Mucosa of stomach (tissue), 1 donor: ENCODE results near the gene TGFB3.

Experiments used
- H3K27me3 ChIP-seq: one replicate; pipeline ENCODE4 v1.7.0; 2013; ENCODE audit warnings: mild to moderate bottlenecking, low read length; ENCODE audit not compliant: control insufficient read depth, insufficient read depth
- H3K36me3 ChIP-seq: one replicate; pipeline ENCODE4 v1.7.0; 2013; ENCODE audit warnings: low read length; ENCODE audit not compliant: control insufficient read depth, insufficient read depth
- H3K4me1 ChIP-seq: one replicate; pipeline ENCODE4 v1.7.0; 2013; ENCODE audit warnings: mild to moderate bottlenecking, low read length; ENCODE audit not compliant: control insufficient read depth, insufficient read depth
- H3K4me3 ChIP-seq: one replicate; pipeline ENCODE4 v1.7.0; 2013; ENCODE audit warnings: low read length
- H3K9ac ChIP-seq: one replicate; pipeline ENCODE4 v1.7.0; 2013; ENCODE audit warnings: mild to moderate bottlenecking, low read length, moderate library complexity
- H3K9me3 ChIP-seq: one replicate; pipeline ENCODE4 v1.7.0; 2013; ENCODE audit warnings: mild to moderate bottlenecking, low read length, moderate library complexity; ENCODE audit not compliant: control insufficient read depth
- donor health status: Pancreatic carcinoma.

TGFB3 gene

GRCh38 chr14:75913183-75913582 lies 68.6 kb downstream of the TGFB3 start:
- Histone ChIP-seq H3K9ac (no peak overlapping the region), H3K9me3 (no peaks in the 10 kb centered on the region), H3K36me3 (no peaks in the 10 kb centered on the region)

GRCh38 chr14:75911883-75912282 lies 69.9 kb downstream of the TGFB3 start:
- no peaks in the 10 kb centered on the region for H3K36me3 ChIP-seq
- no peaks in the 10 kb centered on the region for H3K9me3 ChIP-seq
- no peak overlapping the region for H3K4me3 ChIP-seq

More at GRCh38 chr14:75913183-75913582, 68.6 kb downstream of the TGFB3 start:
- Histone ChIP-seq H3K4me1 (no peaks in the 10 kb centered on the region), H3K27me3 (no peaks in the 10 kb centered on the region), H3K4me3 (no peak overlapping the region)

GRCh38 chr14:75910048-75910447 lies 71.7 kb downstream of the TGFB3 start:
- Histone ChIP-seq H3K4me3 (no peak overlapping the region), H3K4me1 (no peaks in the 10 kb centered on the region), H3K9ac (no peak overlapping the region), H3K9me3 (no peaks in the 10 kb centered on the region), H3K36me3 (no peaks in the 10 kb centered on the region), H3K27me3 (no peaks in the 10 kb centered on the region)

More at GRCh38 chr14:75911883-75912282, 69.9 kb downstream of the TGFB3 start:
- Histone ChIP-seq H3K4me1 (no peaks in the 10 kb centered on the region), H3K27me3 (no peaks in the 10 kb centered on the region), H3K9ac (no peak overlapping the region)

- Histone ChIP-seq H3K9ac (no peak overlapping the region), H3K4me1 (no peaks in the 10 kb centered on the region), H3K4me3 (no peak overlapping the region), H3K36me3 (no peaks in the 10 kb centered on the region), H3K9me3 (no peaks in the 10 kb centered on the region), H3K27me3 (no peaks in the 10 kb centered on the region)
Observed at GRCh38 chr14:75909630-75910029, 72.2 kb downstream of the TGFB3 start.
